Upper lobe of right lung (tissue), 1 donor: Measurements from ENCODE around the gene FANK1. TPM values are rescaled to one million over a fixed set of nuclear protein-coding genes. Genes with fewer than 3 reads are reported as not detected.

Experiments
- ATAC-seq: fragments of 200-7000 bp; cut with Tn5 transposase; one replicate; pipeline ENCODE4 v1.9.1; 2020; ENCODE audit warnings: mild to moderate bottlenecking, moderate library complexity
- DNase-seq: peaks from one replicate; pipeline ENCODE4 v3.0.0-alpha.2; 2020
- H3K27ac ChIP-seq: fragments of 200-600 bp; one replicate; pipeline ENCODE4 v1.8.0; 2022
- H3K27me3 ChIP-seq: fragments of 200-600 bp; one replicate; pipeline ENCODE4 v1.8.0; 2022; ENCODE audit warnings: mild to moderate bottlenecking
- H3K36me3 ChIP-seq: fragments of 200-600 bp; one replicate; pipeline ENCODE4 v1.8.0; 2022
- H3K4me1 ChIP-seq: fragments of 200-600 bp; one replicate; pipeline ENCODE4 v1.8.0; 2022
- H3K4me3 ChIP-seq: fragments of 200-600 bp; one replicate; pipeline ENCODE4 v1.8.0; 2022; ENCODE audit warnings: mild to moderate bottlenecking
- H3K9me3 ChIP-seq: fragments of 200-600 bp; one replicate; pipeline ENCODE4 v1.8.0; 2022
- CTCF ChIP-seq: fragments of 200-600 bp; IDR thresholded peaks from one replicate; pipeline ENCODE4 v1.8.0; 2022; ENCODE audit warnings: antibody characterized with exemption
- intact Hi-C: fragments of 100-400 bp; cut with DNase I; formaldehyde crosslinking; loops from one replicate; pipeline ENCODE4 v1.11.0; 2022
- total RNA-seq: library from RNA; stranded (reverse); fragmentation: NEBNext Ultra II Directional; extraction: Animal tissue kit (Norgen Biotek cat#: 25700); gene quantifications from one replicate; pipeline ENCODE4 v1.2.1, GENCODE V29; 2021
- donor health status: DM: no; HTN: yes; CAD: no; lungs with severe emphysema.

The FANK1 gene
- total RNA-seq, 1 donor from 2014 or later: 2.6 TPM

GRCh38 chr10:125850766-125851731 is 45.3 kb upstream of the FANK1 start:
- DNase-seq: no peak
- Histone ChIP-seq H3K4me3 (no peak overlapping the region), H3K36me3 (peaks cover 71% of the 10 kb centered on the region), H3K4me1 (no peaks in the 10 kb centered on the region), H3K9me3 (no peaks in the 10 kb centered on the region), H3K27ac (no peak overlapping the region), H3K27me3 (no peaks in the 10 kb centered on the region)
- no peak for ATAC-seq
- intact Hi-C loops: no loop called here
- TF ChIP-seq CTCF: no peak

- no peaks in the 10 kb centered on the region for H3K27me3 ChIP-seq
- no peaks in the 10 kb centered on the region for H3K4me1 ChIP-seq
- no peak for TF ChIP-seq CTCF
- intact Hi-C loops: no loop called here
- no peaks in the 10 kb centered on the region for H3K9me3 ChIP-seq
- DNase-seq (no peak), ATAC-seq (no peak)
- H3K27ac ChIP-seq: no peak overlapping the region
- no peak overlapping the region for H3K4me3 ChIP-seq
- H3K36me3 ChIP-seq: peaks cover 62% of the 10 kb centered on the region
Measured at GRCh38 chr10:125852487-125852886, 43.9 kb upstream of the FANK1 start.

DNA sequence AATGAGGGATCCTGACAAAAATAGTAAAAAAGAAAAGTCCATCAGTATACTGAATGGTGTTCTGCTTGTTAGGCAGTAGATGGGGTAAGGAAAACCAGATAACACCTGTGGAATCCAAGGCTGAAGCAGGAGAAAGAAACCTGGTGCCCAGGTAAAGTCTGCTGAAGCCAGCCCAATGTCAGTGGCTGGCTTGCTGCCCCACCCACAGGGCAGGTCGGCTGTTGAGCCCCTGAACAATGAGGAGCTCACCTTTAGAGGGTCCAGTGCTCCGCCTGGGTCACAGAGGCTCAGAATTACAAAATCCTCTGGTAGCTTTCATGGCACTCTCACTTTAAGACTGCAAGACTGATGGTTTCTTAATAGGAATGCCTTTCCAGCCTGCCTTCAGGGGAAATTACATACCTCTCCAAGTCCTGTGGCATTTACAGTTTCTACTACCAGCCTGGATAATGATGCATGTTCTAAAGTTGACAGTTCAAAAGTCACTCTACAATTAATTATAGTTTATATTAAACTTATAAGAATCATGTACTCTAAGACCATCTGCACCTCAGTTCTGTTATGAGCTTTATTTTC is 39.1 kb upstream of the FANK1 start:
- ATAC-seq (no peak), DNase-seq (no peak)
- intact Hi-C loops: no loop called here
- Histone ChIP-seq H3K27ac (no peak overlapping the region), H3K4me3 (no peak overlapping the region), H3K9me3 (no peaks in the 10 kb centered on the region), H3K36me3 (peaks cover 35% of the 10 kb centered on the region), H3K27me3 (no peaks in the 10 kb centered on the region), H3K4me1 (no peaks in the 10 kb centered on the region)
- no peak for TF ChIP-seq CTCF

- Histone ChIP-seq H3K4me1 (no peaks in the 10 kb centered on the region), H3K27me3 (no peaks in the 10 kb centered on the region), H3K9me3 (no peaks in the 10 kb centered on the region), H3K27ac (no peak overlapping the region), H3K4me3 (no peak overlapping the region), H3K36me3 (peaks cover 32% of the 10 kb centered on the region)
- ATAC-seq: peak; percentile 82
- TF ChIP-seq CTCF: no peak
- intact Hi-C loops: no loop called here
- DNase-seq: no peak
Measured at GRCh38 chr10:125859128-125859817, 37.1 kb upstream of the FANK1 start.

DNA sequence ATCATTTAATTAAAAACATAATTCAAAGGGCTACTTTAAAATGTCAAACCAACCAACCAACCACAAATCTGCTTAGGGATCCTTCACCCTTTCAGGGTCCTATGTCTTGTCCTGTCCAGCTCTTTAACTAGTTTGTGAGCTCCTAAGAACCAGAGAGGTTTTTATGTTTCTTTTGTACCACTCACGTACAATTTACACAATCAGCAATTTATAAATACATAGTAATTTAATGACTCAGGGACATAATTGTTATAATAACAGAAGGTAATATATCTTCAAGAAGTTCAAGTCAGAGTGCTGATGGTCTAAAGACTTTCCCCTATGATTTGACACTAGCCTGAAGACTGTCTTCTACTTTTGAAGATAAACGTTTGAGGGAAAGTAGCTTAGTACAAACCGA is 31.2 kb upstream of the FANK1 start:
- DNase-seq: no peak
- H3K27ac ChIP-seq: no peak overlapping the region
- H3K9me3 ChIP-seq: no peaks in the 10 kb centered on the region
- H3K4me3 ChIP-seq: no peak overlapping the region
- no peak for TF ChIP-seq CTCF
- intact Hi-C loops: no loop called here
- H3K27me3 ChIP-seq: no peaks in the 10 kb centered on the region
- H3K4me1 ChIP-seq: no peaks in the 10 kb centered on the region
- H3K36me3 ChIP-seq: peaks cover 41% of the 10 kb centered on the region
- ATAC-seq: no peak
